NCI-H510A (cell line): Measurements from ENCODE around the gene APCDD1L.

Experiments
- DNase-seq: peaks from one replicate; lab custom pipeline; 2025; lab: John Stamatoyannopoulos, UW

APCDD1L gene

DNA sequence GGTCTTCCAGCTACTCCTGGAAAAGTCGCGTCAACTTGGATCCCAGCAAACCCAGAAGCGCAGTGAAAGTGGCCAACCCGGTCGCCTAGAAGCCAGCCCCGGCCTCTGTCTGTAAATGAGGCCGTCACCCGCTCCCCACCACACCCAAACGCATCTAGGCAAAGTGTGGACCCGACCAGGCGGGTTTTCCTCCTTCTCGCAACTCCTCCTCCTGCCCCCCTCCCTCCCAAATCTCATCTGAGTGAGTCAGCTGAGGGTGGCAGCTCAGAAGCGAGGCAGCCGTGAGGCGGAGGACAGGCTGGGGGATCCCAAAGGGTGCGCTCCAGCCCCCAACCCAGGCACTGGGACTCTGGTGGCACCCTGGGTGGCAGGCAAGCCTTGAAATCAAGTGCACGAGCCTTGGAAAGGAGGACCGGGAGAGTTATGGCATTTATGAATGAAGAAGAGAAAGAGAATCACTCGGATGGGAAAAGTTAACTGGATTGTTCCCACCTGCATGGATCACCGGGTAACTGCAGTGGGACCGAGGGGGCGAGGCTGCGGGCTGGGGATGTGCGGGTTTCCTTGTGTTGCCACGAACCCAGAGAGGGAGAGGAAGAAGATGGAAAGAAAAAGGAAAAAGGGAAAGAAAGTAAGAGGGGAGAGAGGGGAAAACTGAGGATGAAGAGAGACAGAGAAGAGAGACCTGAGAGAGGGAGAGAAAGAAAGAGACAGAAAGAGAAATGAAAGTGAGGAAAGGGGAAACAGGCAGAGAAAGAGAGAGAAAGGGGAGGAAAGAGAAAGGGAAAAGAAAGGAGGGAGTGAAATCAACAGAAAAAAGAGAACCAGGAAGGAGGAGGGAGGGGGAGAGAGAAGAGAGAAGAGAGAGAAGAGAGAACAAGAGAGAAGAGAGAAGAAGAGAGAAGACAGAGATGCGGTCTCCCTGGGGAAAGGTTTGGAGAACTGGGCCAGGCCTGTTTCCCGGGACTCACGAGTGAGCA lies at the start of gene APCDD1L:
APCDD1L (minus strand) TSS at position 167 of the 980 bp plus-strand sequence. CDS start 692 bp downstream, outside the sequence.
- DNase-seq: no peak

DNA sequence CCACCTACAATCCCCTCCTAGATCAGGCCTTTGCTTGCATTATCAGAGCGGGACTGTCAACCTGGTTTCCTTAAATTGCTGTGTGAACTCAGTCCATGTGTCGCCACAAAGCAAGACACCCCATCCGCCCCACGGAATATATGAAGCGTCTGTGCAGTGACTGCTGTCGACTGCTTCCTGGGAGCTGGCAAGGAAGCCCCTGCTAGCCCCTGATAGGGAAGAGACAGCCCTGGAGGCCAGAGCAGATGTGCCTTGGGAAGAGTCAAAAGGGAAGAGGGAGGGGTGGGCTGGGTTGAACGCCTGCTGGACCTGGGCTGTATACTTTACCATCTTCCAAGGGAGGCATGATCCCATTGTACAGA lies 44.1 kb upstream of the APCDD1L start:
- DNase-seq: no peak

DNA sequence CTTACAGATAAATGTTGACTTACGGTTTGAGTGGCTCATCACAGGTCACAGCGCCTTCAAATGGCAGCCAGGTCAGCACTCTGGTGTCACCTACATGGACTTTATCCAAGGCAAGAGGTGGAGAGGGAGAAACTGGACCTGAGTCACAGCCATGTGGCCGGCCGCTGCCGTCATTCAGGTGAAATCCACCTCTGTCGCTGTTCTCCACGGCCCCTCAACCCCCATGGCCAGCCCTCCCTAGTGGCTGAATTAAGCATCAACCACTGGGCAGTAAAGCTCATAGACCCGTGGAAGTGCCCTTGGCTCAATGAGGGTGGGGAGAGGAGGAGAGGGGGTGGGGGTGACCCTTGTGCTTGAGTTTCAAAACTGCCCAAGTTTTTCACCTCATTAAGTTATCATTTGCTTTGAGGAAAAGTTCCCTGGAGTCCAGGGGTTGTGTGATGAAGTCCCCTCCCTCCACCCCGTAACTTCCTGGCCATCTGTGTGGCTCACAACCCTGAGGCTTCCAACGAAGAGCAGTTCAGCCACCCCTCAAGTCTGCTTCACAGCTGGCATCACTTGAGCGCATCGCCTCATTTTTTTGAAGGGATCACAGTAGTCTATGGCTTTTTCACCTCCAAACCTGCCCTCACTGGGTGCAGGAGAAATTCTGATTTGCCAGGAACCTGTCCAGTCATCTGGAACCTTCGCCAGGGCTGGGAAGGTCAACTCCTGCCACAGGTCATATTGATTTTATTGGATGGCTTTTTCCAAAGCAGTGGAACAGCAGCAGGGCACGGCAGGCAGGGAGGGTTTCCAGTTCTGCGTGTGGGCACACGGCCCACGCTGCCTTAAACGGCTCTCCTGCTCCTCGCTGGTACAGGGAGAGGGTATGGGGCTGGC lies 43.5 kb upstream of the APCDD1L start:
- DNase-seq: no peak

DNA sequence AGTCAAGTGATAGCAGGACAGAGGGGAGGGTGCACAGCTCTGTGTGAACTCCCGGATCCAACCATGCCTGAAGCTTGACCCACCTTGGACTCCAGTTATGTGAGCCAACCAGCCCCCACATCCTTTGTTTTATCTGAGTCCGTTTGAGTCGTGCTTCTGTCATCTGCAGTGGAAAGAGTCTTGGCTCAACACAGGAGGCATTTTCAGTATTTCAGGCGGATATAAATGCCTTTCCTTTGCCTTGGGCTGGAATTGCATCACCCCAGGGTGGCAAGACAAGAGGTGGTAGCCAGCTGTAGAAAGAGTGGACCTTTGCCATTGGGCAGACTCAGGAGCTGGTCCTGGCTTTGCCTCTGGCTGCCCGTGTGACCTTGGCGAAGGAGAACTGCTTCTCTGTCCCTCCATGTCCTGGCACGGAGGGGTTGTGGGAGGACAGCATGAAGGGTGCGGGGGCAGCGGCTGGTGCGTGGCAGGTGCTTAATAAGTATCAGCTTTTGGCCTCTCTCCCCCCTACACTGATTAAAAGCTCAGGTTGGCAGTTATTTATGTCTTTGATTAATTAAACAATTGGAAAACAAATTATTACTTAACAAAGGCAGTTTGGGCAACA lies 42.6 kb upstream of the APCDD1L start:
- no peak for DNase-seq

DNA sequence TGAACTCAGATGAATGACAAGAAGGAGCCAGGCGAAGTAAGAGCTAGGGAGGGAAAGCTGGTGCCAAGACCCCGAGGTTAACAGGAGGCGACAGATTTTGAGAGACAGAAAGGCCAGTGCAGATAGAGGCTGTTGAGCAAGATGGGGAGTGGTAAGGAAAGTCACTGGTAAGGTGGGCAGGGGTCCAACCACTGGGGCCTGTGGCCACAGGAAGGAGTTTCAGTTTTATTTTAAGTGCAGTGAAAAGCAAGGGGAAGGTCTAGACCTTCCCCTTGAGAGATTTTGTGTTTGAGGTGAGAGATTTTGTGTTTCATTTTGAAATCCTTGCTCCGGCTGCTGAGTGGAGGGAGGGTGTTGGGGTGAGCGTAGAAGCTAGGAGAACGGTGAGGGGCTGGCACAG lies 41.8 kb upstream of the APCDD1L start:
- DNase-seq: no peak

DNA sequence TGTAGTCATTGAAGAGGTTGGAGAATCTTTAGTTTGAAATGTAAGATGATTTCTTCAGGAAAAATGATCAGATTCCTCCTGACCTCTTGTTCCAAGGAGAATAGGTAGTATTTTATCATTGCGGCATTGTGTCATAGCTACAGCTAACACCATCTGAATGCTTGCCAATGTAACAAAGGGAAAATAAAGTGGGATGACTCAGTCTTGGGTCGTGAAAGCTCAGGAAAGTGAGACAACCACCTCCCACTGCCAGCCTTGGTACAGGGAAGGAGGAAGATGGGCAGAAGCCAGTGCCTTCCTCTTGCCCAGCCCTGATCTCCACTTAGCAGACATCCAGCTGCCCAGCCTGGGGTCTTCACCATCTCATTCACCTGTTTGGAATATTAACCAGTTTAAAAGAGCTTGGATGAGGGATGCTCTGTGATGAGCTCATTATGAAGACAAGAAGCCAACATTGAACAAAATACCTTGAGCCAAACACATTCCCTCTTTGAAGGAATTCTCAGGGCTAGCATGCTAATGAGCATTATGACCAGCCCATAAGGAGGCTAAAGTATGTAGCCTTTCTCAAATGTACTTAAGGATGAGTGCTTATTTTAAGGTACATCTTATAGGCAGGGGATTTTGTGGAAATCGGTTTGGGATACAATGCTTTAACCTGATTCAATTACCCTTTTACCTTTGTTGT lies 40.0 kb upstream of the APCDD1L start:
- DNase-seq: no peak

DNA sequence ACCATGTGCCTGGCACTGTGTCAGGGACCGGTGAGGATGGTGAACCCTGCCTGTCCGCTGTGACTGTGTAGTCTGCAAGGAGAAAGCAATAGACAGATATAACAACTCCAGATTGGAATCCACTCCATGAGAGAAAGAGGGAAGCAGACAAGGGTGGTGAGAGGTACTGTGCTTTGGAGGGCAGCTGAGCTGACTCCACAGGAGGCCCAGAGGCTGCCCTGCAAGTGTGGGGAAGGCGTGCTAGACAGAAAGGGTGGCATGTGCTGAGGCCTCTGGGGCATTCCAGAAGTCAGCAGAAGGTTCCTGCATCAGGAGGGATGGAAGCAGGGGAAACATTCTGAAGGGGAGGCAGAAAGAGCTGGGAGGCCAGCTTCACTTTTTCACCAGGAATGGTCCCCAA lies 39.3 kb upstream of the APCDD1L start:
- DNase-seq: no peak

DNA sequence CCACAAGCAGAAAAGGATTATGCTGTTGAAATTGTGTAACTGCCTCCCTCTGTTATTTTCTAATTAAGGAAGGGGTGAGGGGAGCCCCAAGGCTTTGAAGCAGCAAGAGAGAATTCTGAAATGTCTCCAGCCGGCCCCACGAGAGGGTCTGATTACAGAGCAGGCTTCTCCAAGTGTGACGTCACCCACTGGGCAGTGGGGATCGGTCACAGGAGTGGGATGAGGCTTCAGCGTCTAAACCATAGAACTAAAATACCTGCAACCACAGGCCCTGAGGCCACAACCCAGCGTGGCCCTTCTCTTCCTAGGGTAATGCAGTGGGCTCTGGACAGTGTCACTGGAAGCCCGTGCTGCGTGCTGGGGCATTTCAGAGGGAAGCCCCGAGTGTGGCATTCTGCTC lies 38.6 kb upstream of the APCDD1L start:
- no peak for DNase-seq

DNA sequence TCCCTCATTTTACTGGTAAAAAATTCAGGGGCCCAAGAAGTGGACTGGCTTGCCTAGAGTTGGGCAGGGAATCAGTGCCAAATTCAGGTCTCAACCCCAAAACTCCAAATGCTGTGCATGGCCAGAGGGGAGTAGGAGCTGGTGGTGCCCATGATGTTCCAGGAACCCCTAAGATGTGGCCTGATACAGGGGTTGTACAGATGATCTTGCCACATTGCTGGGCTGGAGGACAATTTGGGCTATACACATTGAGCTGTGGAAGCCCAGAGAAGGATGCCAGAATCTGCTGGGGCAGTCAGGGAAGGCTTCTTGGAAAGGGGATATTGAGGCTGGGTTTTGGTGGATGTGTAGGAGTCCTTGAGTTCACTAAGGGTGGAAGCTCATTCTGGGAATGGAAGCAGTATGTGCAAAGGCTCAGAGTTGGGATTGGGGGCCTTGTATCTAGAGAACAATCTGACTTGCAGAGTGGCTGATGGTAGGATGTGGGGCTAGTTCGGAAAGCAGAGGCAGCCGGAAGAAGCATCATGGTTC lies 38.0 kb upstream of the APCDD1L start:
- DNase-seq: no peak

DNA sequence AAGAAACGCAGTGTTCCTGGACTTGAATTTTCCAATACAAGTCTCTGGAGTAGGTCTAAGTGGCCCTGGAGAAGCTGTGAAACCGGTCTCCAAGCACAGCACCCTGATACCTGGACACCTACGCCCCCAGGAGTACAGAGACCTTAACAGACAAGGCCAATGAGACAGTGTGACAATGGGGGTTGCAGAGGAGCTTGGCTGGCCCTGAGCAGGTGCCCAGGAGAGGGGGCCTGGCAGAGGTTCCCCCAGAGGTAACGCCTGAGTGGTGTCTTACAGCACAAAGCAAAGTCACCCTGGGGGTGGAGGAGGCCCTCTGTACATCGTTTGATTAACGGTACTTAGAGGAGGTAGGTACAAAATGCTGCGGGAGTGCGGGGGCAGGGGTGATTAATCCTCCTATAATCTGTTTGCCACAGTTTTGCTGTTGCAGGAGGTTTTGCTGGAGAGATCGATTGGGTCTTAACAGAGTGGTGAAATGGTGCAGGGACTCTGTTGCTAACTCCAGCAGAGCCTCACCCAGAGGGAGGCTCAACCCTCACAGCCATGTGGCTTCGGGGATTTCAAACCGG lies 37.3 kb upstream of the APCDD1L start:
- DNase-seq: no peak

DNA sequence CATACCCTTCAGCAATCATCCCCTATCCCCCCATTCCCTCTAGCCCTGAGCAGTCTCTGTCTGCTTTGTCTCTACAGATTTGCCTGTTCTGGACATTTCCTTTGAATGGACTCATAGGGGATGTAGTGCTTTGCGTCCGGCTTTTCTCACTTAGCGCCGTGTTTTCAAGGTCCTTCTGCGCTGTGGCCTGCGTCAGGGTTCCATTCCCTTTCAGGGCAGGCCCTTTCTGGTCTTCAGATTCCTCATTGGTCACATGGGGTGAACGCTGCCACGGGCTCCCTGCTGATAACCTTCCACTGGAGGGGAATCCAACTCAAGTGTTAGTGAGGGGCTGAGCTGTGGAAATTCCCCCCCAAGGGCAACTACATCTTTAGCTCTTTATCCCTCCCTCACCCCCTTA lies 36.4 kb upstream of the APCDD1L start:
- DNase-seq: no peak

DNA sequence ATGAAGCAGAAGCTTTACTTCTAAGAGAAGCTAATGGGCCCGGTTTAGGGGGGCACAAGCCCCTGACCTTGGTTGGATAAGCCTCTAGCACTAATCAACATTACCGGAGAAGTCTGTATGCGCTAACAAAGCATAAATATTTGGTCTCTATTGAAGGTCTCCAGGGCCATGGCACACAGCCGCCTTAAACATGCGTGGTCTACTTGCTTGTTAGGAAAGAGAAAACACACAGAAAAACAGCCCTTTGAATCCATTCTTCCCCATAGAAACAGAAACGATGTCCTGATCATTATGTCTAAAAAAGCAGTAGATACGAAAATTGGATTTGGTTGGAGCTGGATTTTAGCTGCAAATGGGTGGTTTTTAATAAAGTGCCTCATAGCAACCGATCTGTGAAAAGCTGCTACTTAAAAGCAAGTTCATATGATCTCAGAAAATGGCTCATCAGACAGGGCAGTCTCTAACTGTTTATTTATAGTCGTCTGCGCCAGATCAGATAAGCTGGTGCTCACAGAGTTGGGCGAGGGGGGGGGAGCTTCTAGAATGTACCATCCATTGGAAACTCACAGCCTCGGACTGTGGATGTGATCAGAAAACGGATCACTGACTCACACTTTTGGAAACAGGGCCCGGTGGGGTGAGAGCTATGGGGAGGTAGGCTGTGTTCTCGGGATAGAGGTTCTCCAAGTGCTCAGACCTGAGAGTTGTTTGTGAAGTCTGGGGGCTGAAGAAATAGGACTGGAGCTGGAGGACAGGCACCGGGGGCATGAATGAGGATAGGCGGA lies 35.3 kb upstream of the APCDD1L start:
- no peak for DNase-seq

DNA sequence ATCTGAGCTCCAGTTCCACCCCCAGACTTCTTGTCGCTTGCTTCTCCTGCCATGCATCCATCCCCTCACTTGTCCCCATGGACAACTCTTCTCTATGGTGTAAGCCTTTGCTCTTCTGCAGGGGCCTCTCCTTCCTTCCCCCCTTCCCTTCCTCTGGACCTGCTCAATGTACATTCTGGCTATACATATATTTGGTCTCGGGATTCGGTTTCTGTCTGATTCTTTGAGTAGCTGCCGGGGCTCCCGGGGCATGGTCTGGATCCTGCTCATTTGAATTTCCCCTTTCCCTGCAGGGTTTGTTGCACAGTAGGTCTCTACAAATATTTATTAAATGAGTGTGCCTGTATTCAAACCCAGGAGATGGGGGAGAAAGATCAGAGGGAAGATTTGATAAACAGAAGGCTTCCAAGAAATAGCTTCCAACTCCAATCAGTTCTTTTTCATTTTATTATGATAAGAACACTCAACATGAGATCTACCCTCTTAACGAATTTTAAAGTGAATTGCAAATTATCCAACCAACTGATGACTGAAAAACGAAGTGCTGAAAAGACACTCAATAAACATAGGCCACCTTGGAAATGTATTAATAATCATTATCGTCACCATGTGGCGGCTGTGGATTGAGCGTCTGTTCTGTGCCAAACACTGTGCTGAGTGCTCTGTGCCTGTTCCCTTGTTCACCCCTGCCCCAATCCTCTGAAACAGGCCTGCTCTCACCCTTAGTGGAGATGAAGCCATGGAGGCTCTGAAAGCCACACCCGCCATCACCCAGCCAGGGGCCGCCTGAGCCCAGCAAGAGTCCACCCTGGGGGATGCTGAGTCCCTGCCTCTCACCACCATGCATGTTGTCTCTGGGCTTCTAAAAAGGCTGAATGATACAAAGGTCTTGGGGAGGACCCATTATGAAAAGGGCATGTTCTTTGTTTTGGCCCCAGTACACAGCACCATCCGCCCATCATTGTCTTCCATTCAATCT lies 34.3 kb upstream of the APCDD1L start:
- DNase-seq: no peak

DNA sequence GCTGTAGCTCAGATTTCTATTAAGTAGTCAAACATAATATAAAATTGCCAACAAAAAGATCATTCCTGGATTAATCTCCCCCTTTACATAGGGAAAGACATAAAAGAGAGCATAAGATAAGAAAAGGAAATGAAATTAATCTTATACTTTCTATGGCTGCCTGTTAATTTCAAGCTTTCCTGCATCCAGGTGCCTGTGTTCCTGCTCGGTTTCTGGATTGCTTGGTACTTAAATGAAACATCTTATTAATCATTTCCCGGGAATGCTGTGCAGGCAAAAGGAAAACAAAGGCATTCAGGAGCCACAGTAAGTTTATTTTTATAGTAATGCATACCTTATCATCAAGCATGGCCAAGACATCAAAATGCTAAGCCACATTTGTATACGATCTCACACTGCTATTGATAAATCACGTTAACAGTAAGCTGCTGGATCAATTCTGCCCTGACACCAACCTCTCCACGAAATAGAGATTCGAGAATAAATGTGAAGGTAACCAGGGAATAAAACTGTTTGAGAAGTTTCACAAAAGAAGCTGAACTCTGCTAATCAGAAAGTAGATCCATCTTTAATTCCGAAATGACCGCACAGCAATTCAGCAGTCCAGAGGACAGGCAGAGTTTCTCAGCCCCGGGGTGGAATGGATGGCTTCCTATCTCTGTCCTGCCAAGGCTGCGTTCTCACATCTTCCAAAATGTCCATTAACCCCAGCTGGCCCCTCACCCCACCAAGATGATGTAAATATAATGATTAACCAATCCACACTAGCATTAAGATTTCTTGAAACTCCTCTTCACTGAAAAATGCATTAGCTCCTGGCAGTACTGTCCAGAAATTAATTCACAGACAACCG lies 32.6 kb upstream of the APCDD1L start:
- DNase-seq: no peak

DNA sequence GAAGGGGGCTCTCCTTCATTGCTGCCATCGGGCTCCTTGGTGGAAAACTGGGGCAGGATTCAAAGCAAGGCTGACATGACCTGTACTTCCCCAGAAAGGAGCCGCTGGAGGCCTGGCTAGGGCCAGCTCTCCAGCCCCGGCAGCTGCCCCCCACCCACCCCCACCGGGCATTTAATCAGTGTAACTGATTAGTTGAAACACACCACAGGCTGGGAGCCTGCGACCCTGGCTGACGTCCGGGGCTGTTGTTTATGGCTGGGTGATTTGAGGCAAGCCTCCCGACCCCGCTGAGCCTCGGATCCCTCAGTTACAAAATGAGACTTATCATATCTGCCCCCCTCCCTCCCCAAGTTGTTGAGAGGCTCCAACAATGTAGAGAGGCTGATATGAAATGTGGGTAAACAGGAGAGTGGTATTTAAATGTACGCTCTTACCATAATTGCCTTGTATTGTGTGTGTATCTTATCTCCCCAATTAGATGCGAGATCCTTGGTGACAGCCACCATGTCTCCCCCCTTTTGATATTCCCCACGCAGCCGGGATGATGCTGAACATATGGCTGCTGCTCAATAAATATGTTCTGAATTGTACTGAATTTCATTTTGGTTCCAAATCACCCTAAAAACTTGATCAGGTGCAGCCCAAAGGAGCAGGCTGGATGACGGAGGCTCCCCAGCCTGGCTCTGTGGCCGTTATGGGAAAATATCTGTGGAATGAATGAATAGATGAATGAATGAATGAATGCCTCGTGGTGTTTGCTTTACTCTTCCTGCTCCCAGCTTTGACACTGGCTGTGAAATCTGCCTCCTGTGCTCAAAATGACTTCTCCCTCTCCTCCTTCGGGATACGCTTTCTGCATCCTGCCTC lies 31.8 kb upstream of the APCDD1L start:
- no peak for DNase-seq

DNA sequence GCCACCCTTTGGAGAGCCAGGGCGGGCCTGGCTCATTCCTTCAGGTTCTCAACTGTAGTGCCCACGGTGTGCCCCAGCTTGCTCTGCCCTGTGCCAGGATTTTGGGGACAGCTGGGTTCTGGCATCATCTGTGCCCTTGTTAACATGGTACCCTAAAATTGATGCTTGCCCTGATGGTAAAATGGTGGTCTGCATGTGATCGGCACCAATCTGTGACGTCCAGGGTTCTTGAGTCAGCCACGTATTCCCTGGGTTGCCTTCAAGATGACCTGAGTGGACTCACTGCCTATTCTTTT lies 31.2 kb upstream of the APCDD1L start:
- no peak for DNase-seq

DNA sequence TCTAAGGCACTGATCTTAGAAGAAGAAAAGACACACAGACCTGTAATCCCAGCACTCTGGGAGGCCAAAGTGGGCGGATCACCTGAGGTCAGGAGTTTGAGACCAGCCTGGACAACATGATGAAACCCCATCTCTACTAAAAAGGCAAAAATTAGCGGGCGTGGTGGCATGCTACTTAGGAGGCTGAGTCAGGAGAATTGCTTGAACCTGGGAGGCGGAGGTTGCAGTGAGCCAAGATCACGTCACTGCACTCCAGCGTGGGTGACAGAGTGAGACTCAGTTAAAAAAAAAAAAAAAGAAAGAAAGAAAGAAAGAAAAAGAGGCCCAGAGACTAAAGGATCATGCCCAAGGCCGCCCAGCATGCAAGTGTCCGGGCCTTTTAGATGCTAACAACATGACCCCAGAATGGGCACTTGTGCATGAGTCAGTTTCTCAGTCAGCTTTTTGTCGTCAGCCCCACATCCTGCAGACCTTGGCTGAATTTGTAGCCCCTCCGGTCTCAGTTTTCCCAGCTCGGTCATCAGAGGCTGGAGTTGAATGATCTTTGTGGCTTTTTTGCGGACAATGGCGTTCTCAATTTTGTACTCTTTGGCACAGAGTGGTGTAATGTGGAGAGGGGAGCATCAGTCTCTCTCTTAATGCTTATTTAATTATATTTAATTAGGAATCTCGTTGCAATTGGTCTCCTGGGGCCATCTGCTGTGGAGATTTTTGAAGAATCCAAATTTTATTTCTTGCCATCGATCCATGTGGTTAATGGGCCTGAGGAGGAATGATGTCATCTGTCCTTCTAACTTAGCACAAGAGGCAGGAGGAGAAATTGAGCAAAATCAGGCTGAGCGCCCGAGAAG lies 30.6 kb upstream of the APCDD1L start:
- no peak for DNase-seq
